ENCODE measurements around the gene GMCL2. TPM values are rescaled to one million over a fixed set of nuclear protein-coding genes. Genes with fewer than 3 reads are reported as not detected.

Gene GMCL2
- total and polyA plus RNA-seq, 9 of the 15 experiments (the other 6 are each of a cell fraction or from before 2014, with no cell fraction given) = 0.04 TPM; not detected in 8

- TF ChIP-seq ZNF318 (IDR thresholded peaks at IDR 0.05; ENCODE audit: borderline replicate concordance in 1 of 2, low read depth in 1 of 2) (no peak), MLX (CRISPR knock-in tag; conservative IDR thresholded peaks at IDR 0.05) (0 out of 4 replicates have a peak, but pooled peaks of 1 of the 2 experiments have one; percentile 35), PTBP1 (IDR thresholded peaks at IDR 0.05; ENCODE audit: low read depth, low read length) (no peak), ZEB2 (IDR thresholded peaks at IDR 0.05) (no peak), HSF4 (CRISPR knock-in tag; IDR thresholded peaks at IDR 0.05; ENCODE audit: borderline replicate concordance) (no peak), SREBF1 (IDR thresholded peaks at IDR 0.05; ENCODE audit: borderline replicate concordance, low read depth, low read length) (no peak), ARNT (IDR thresholded peaks at IDR 0.05) (no peak), BRF1 (IDR thresholded peaks at IDR 0.05; ENCODE audit: borderline replicate concordance, extremely low read depth, insufficient read length) (no peak), NEUROD1 (IDR thresholded peaks at IDR 0.05; ENCODE audit: borderline replicate concordance, low read depth, low read length, partially characterized antibody) (peak; percentile 97), SOX6 (IDR thresholded peaks at IDR 0.05) (peak; percentile 52), NFE2 (IDR thresholded peaks at IDR 0.05; ENCODE audit: low read depth) (peak; percentile 43; the same call in 1 of the 2 replicates), HMGXB4 (CRISPR knock-in tag; IDR thresholded peaks at IDR 0.05) (peak; percentile 90; the same call in 1 of the 2 replicates), ILF3 (IDR thresholded peaks at IDR 0.05; ENCODE audit: borderline replicate concordance) (peak; percentile 34; the same call in 1 of the 2 replicates), PREB (CRISPR knock-in tag; IDR thresholded peaks at IDR 0.05) (no peak), TGIF2 (CRISPR knock-in tag; IDR thresholded peaks at IDR 0.05) (peak; percentile 69; the same call in 1 of the 2 replicates)
Measured at GRCh38 chr5:178204182-178204934, 17.2 kb upstream of the GMCL2 start, which contains the start of gene HNRNPAB (continued).

Measured in K562 (cell line).